GM21737 (cell line): ENCODE results near the gene NANOG.
"Not testable (repeated sequence)": the region's sequence is repeated elsewhere in the genome, so short reads cannot be mapped to it uniquely, and the experiment has no call there.

Experiments
- ATAC-seq: cut with Tn5 transposase; IDR thresholded peaks from one replicate; pipeline ENCODE4 v1.9.1; 2021; ENCODE audit warnings: mild to moderate bottlenecking, moderate library complexity; ENCODE audit not compliant: unreplicated experiment

The NANOG gene

DNA sequence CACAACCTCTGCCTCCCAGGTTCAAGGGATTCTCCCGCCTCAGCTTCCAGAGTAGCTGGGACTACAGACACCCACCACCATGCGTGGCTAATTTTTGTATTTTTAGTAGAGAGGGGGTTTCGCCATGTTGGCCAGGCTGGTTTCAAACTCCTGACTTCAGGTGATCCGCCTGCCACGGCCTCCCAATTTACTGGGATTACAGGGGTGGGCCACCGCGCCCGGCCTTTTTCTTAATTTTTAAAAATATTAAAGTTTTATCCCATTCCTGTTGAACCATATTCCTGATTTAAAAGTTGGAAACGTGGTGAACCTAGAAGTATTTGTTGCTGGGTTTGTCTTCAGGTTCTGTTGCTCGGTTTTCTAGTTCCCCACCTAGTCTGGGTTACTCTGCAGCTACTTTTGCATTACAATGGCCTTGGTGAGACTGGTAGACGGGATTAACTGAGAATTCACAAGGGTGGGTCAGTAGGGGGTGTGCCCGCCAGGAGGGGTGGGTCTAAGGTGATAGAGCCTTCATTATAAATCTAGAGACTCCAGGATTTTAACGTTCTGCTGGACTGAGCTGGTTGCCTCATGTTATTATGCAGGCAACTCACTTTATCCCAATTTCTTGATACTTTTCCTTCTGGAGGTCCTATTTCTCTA is at the start of gene NANOG:
Gene NANOG (plus strand): TSS at position 519 of the 645 bp plus-strand sequence. CDS start 213 bp downstream, outside the sequence.
- not testable (repeated sequence) for ATAC-seq

DNA sequence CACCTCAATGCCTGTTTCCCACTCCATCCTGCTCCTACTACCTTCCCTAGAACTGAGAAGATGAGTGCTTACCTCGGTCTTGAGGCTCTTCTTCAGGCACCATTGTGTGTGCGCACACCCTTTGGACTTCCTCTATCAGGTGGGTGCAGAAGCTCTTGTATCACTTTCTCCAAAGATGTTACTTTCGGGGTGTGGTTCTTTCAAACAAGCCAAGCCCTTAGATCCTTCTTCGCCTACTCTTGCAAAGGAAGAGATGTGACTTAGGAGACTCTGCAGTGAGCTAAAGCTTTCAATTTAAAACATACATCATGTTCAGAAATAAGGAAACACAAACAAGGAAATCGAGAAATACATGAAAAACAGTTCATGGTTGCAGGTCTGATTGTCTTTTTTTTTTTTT is 42.0 kb upstream of the NANOG start, which contains the start of gene CLEC4C:
Gene CLEC4C (minus strand): TSS at position 130 of the 400 bp plus-strand sequence. CDS start 27 bp downstream, at position 103.
- no peak for ATAC-seq

DNA sequence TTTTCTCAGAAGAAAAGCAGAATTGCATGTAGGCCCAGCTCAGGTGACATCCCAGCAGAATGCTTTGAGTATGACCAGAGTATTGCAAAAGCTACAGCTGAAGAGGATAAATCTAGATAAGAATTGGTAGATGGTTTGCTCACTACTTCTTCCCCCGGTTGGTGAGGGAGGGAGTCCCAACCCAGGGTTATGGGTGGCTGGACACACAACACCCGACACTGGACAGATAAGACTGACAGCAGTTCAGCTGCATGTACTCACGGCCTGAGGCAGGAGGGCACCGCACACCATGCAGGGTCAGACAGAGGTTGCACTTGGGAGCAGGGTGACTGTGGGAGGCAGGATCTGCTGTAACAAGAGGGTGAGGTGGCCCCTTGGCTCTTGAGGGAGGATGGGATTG is 40.4 kb upstream of the NANOG start:
- ATAC-seq: no peak

DNA sequence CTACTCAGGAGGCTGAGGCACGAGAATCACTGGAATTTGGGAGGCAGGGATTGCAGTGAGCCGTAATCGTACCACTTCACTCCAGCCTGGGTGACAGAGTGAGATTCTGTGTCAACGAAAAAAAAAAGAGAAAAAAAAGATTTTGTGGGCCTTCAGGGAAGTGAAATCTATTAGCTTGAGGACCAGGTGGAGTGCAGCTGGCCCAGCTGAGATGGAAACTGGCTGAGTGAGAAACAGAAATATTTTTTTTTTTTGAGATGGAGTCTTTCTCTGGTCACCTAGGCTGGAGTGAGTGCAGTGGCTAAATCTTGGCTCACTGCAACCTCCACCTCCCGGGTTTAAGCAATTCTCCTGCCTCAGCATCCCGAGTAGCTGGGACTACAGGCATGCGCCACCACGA is 39.8 kb upstream of the NANOG start:
- ATAC-seq: no peak

DNA sequence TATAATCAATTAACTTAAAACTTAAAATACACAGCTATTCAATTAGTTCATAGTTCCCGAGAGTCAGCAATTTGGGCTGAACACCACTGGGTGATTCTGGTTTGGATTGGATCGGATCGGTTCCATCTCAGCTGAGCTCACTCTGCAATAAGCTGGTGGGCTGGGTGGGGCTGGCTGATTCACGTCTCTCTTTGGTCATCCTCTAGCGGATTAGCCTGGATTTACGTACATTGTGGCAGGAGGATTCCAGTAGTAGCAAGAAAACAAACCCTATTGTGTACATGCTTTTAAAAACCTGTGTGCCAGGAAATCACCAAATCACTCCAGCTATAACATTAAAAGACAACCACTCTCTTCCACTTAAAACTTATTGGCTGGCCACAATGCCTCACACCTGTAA is 38.9 kb upstream of the NANOG start:
- ATAC-seq: no peak

DNA sequence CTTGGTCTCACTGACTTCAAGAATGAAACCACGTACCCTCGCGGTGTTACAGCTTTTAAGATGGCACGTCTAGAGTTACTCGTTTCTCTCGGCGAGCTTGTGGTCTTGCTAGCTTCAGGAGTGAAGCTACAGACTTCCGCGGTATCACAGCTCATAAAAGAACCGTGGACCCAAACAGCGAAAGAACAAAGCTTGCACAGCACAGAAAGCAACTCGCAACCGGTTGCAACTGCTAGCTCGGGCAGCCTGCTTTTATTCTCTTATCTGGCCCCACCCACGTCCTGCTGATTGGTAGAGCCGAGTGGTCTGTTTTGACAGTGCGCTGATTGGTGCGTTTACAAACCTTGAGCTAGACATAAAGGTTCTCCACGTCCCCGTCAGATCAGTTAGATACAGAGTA is 37.8 kb upstream of the NANOG start:
- no peak for ATAC-seq

DNA sequence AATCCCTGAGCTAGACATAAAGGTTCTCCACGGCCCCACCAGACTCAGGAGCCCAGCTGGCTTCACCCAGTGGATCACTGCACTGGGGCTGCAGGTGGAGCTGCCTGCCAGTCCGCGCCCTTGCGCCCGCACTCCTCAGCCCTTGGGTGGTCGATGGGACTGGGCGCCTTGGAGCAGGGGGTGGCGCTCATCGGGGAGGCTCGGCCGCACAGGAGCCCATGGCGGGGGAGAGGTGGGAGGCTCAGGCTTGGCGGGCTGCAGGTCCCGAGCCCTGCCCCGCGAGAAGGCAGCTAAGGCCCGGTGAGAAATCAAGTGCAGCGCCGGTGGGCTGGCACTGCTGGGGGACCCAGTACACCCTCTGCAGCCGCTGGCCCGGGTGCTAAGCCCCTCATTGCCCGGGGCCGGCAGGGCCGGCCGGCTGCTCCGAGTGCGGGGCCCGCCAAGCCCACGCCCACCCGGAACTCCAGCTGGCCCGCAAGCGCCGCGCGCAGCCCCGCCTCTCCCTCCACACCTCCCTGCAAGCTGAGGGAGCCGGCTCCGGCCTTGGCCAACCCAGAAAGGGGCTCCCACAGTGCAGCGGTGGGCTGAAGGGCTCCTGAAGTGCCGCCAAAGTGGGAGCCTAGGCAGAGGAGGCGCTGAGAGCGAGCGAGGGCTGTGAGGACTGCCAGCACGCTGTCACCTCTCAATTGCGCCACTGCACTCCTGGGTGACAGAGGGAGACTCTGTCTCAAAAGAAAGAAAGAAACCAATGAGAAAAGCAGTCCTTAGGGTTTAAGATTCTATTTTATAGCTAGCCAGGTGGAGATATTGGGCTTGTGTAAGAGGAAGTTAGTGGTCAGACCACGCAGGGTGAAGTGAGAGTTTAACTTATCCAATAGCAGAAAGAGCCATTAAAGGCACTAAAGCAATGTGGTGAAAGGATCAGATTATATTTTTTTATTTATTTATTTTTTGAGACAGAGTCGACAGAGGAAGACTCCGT is 37.0 kb upstream of the NANOG start:
- ATAC-seq: not testable (repeated sequence)

DNA sequence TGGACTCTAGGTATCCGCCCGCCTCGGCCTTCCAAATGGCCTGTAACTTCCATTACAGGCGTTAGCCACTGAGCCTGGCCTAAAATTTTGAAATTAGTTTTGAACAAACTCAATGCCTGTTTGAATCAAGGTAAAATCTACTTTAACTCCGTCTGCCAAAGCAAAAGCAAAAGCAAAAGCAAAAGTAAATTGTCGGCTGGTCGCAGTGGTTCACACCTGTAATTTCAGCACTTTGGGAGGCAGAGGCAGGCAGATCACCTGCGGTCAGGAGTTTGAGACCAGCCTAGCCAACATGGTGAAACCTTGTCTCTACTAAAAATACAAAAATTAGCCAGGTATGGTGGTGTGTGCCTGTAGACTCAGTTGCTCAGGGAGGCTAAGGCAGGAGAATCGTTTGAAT is 33.5 kb upstream of the NANOG start:
- not testable (repeated sequence) for ATAC-seq

DNA sequence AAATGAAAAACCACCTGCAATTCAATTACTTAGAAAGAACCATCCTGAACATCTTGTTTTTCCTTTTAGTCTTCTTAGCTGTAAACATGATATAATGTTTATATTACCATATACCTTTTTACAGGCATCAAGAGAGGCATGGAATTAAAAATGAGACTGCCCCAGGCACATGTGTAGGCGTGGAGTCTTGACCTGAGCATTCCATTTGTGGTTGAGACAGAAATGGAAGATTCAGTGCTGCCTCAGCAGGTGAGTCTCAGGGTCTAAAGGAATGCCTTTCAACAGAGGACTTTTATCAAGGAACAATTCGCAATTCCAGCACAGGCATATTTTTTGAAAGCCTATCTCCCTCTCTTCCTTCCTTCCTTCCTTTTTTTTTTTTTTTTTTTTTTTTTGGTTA is 32.2 kb upstream of the NANOG start:
- no peak for ATAC-seq

DNA sequence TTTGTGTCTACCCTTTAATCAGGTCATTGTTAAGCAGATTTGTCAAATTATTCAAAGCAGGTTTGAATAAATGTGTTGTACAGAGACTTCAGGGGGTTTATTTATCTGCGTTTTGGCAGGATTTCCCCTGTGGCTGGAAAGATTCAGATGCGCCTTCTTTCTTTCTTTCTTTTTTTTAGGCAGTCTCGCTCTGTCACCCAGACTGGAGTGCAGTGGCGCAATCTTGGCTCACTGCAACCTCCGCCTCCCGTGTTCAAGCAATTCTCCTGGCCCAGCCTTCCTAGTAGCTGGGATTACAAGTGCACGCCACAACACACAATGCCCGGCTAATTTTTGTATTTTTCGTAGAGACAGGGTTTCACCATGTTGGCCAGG is 30.4 kb upstream of the NANOG start:
- ATAC-seq: no peak

DNA sequence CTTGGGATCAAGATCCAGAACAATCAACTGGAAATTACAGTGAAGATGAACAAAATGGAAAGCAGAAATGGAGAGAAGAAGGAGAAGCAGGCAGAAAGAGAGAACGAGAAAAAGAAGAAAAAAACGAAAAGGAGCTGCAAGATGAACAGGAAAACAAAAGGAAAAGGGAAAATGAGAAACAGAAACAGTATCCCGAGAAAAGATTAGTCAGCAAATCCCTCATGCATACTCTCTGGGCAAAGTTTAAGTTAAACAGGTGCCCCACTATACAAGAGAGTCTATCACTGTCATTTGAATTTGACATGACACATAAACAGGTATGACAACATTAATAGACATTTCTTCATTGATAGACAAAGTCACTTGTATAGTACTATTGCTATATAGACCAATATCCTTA is 19.2 kb upstream of the NANOG start:
- ATAC-seq: no peak

DNA sequence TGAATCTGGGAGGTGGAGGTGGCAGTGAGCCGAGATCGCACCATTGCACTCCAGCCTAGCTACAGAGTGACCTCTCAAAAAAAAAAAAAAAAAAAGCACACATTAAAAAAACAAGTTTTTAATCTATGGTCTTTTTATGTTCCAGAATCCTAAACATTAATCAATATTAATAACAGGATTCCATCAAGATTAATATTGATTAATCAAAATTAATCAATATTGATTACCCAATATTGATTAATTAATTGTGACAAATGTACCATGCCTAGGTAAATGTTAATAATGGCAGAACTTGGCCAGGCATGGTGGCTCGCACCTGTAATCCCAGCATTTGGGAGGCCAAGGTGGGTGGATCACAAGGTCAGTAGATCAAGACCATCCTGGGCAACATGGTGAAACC is 7.9 kb upstream of the NANOG start:
- ATAC-seq: no peak

DNA sequence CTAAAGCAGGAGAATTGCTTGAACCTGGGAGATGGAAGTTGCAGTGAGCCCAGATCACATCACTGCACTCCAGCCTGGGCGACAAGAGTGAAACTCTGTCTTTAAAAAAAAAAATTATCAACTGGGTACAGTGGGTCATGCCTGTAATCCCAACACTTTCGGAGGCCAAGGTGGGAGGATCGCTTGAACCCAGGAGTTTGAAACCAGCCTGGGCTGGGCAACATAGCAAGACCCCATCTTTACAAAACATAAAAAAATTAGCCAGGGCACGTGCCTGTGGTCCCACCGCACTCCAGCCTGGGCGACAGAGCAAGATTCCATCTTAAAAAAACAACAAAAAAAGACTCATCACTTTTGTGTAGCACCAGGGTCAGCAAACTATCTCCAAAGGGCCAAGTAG is 7.1 kb upstream of the NANOG start:
- no peak for ATAC-seq

DNA sequence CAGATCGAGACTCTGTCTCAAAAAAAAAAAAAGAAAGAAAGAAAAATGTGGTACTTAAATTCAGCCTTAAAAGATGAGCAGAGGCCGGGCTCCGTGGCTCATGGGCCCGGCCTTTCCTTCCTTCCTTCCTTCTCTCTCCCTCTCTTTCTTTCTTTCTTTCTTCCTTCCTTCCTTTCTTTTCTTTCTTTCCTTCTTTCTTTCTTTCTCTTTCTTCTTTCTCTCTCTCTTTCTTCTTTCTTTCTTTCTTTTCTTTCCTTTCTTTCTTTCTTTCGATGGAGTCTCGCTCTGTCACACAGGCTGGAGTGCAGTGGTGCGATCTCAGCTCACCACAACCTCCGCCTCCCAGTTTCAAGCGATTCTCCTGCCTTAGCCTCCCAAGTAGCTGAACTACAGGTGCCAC is 5.8 kb upstream of the NANOG start:
- not testable (repeated sequence) for ATAC-seq

DNA sequence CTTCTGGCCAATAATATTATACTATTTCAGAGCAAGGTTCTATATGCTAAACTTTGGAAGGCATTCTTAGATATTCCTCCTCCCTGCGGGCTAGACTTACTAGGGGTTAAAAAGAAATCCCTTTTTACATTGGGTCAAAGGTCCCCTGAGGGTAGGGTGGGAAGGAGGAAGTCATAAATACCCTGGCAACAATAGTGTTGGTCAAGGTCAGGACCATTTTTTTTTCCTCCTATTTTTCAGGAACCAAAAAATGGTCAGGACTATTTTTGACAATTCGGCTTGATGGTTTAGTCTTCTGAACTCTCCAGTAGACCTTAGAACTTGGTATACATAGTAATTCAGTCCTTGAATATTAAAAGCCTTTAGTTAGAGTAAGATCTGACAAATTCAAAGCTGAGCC is 4.5 kb upstream of the NANOG start:
- no peak for ATAC-seq

DNA sequence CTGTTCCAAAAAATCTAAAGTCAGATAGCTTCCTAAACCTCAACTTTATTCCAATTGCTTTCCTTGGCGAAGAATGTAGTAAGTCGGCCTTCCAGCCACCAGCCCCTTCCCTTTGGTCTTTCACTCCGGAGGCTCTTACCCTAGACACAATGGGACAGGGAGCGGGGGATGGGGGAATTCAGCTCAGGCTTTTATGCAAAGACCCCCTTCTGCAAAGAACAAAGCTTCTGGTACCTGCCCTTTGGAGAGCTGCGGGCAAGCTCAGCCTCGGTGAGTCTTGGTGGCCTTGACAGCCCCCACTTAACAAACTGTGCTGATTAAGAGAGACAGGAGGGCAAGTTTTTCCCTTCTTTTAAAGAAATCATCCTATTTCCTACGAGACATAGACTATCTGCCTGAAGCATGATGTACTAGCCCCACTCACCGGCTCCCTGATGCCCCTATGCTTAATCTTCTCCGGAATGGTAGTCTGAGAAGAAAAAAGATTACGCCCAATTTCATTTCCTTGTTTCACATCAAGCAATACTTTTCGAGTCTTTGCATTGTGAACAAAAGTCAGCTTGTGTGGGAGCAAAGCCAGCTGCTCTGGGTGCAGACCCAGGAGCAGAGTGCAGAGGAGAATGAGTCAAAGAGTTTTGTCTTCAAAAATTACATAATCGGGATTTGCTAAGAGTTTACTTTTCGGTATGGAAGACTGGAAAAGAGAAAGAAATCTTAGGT is 1.5 kb upstream of the NANOG start:
- no peak for ATAC-seq

DNA sequence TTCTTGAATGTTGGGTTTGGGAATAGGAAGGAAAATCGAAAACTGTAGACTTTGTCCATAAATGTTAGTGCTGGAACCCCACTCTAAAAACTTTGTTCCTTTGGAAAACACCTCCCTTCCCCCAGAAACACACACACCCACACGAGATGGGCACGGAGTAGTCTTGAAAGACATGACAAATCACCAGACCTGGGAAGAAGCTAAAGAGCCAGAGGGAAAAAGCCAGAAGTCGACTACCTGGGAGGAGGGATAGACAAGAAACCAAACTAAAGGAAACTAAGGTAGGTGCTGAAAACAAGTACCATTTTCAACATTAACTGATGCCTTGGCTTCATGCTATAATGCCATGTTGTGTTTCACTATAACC is 925 bp upstream of the NANOG start:
- no peak for ATAC-seq

DNA sequence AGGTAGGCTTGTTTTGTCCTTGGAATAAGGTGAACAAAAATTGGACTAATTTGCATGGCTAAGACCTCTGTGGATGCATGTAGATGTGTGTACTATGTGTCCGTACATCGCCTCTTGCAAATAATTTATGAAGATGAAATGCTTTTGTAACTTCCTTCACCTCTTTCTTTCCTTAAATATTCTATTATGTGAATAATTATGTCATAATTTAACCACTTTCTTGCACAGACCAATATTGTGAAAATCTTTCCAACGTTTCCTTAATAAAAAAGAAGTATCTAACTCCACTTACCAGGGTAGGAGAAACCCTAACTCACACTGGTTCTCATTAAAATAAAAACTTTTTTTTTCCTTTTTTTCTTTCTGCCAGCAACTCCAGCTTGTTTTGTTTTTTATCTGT is 4.0 kb downstream of the NANOG start:
- ATAC-seq: no peak

DNA sequence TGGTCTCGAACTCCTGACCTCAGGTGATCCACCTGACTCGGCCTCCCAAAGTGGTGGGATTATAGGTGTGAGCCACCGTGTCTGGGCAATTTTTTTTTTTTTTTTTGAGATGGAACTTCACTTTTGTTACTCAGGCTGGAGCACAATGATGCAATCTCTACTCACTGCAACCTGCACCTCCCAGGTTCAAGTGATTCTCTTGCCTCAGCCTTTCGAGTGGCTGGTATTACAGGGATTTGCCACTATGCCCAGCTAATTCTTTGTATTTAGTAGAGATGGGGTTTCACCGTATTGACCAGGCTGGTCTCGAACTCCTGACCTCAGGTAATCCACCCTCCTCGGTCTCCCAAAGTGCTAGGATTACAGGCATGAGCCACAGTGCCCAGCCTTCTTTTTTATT is 8.1 kb downstream of the NANOG start:
- not testable (repeated sequence) for ATAC-seq

DNA sequence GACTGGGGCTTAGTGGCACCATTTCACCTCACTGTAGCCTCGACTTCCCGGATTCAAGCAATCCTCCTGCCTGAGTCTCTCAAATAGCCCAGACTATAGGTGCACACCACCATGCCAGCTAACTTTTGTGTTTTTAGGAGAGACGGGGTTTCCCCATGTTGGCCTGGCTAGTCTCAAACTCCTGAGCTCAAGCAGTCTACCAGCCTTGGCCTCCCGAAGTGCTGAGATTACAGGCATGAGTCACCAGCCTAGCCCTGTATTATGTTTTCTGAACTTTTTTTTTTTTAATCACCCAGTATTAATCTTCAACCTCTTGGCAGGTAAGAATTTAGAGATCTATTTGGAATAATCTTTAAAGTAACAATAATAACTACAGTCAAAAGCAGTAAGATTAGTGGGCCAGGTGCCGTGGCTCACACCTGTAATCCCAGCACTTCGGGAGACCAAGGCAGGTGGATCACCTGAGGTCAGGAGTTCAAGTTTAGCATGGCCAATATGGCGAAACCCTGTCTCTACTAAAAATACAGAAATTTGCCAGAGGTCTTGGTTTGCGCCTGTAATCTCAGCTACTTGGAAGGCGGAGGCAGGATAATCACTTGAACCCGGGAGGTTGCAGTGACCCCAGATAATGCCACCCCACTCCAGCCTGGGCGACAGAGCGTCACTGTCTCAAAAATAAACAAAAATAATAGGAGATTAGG is 8.6 kb downstream of the NANOG start:
- ATAC-seq: no peak

DNA sequence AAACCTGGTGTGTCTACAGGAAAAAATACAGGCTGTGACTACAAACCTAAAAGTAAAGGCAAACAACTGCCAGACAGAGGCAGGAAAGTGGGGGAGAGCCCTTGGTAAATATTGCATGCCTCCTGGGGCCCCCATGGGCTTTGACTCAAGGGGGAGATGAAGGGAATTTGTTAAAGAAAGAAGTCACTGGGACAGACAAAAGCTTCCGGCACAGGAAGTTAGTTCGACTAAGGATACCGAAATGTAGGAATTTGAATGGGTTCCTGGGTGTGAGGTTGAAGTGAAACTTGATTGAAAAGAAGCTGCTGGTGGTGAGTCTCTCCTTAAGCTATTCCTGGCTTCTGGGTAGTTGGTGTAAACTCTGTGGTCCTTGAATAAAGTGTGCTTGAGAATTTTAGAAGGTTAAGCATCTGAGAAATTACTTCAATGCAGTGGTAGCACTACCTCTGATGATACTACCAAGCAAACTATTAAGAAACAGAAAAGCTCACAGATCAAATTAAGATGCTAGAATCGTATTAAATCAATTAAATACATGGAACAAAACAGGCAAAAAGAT is 9.6 kb downstream of the NANOG start:
- not testable (repeated sequence) for ATAC-seq
